ENCODE results near the gene TSPAN5. TPM values are rescaled to one million over a fixed set of nuclear protein-coding genes. Genes with fewer than 3 reads are reported as not detected.
"Not testable (repeated sequence)": the region's sequence is repeated elsewhere in the genome, so short reads cannot be mapped to it uniquely, and the experiment has no call there.

TSPAN5 gene
- total RNA-seq, 1 donor from 2014 or later, result 0.43 TPM

DNA sequence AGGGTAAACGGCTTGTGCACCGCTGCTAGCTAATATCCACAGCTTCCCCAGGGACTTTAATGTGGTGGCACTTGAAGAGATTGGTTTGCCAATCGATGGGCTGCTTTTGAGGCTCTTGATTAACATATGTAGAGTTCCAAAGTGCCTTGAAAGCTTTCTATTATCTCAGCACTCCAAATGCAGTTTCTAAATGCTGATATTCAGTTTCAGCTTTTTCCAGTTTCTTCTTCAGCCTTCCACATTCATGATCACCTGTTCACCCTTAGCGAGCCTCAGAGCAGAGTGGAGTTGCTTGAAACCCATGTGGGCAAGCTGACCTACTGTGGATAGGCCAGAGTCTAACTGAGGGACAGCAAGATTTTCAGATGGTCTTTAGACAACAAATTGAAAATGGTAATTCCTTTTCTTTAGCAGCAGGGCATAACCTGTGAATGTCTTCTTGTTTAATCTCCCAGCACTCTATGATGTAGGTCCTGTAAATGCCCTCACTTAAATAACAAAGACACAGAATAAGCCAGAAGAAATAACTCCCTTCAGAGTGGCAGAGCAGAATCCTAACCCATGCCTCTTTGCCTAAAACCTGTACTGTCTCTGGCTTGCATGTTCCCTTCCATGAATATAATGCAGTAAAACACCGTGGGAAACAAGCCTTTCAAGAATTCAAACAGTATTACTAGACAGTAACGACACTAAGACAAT lies 99.8 kb downstream of the TSPAN5 start:
- no peak for ATAC-seq
- DNase-seq (ENCODE audit: low spot score), result no peak

DNA sequence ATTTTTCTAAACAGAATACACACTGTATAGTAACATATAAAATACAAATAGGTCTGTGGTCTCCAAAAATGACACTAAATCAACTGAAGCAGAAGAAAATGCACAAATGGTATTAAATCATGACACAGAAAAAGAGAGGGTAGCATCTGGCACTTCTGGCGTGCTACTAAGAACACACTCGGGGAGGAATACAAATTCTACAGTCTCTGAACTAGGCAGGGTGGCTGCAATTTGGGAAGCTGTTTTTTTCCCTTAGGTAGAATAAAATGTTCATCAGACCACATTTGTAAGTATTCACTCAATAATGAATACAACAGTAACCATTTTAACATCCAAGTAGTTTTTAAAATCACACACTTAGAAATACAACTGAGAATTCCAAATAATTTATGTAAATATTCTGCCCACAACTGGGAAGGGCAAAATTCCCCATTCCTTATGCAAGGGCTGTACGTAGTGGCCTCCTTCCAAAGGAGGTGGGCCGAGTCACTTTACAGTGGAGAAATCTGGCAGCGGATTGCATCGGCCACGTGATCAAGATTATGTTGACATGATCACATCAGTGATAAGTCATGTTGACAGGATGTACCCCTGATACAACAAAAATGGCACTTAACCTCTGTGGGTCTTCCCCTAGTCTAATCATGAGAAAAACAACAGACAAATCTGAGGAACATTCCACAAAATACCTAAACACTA lies 101.1 kb downstream of the TSPAN5 start:
- ATAC-seq (peak; percentile 36), DNase-seq (ENCODE audit: low spot score) (no peak)

DNA sequence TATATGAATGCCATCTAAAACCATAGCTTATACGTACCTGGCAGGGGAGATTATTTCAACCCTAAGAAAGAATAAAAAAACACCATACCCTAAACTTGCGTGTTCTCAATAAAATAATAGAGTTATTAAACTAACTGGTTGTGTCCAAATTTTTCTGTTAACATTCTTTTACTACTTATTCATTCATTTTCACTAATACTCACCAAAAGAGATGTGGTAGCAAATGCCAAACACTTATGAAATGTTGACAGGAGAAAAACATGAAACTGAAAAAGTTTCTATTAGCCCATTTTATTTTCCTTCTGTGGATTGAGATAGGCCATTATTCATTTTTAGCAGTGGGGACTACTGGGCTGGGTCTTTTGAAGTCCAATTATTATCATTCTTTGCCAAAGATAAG lies 102.0 kb downstream of the TSPAN5 start:
- ATAC-seq, result no peak
- DNase-seq (ENCODE audit: low spot score), result no peak

DNA sequence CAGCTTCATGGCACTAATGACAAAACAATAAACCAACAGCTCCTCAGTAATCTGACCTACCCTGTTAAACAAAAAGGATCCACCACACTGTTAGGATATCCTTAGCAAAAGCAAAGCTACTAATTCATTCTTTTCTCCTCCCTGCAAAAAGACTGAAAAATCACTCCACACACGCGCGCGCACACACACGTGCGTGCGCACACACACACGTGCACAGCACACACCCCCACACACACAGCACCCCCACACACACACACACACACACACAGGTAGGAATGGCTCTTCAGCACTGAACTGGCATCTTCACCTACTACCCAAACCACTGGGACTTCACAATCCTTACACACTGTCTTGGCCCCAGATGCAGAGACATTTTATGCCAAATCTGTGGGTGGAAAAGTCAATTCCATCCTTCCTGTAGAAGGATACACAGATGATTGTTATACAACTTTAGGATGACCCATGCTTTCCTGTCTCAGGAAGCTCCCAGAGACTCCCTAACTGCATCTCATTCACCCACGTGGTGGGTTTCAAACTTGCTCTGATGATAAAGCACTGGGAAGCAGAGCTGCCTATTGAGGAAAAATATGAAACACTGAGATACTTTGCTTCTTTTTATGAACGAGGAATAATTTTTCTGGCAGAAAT lies 102.5 kb downstream of the TSPAN5 start:
- no peak for DNase-seq (ENCODE audit: low spot score)
- no peak for ATAC-seq

DNA sequence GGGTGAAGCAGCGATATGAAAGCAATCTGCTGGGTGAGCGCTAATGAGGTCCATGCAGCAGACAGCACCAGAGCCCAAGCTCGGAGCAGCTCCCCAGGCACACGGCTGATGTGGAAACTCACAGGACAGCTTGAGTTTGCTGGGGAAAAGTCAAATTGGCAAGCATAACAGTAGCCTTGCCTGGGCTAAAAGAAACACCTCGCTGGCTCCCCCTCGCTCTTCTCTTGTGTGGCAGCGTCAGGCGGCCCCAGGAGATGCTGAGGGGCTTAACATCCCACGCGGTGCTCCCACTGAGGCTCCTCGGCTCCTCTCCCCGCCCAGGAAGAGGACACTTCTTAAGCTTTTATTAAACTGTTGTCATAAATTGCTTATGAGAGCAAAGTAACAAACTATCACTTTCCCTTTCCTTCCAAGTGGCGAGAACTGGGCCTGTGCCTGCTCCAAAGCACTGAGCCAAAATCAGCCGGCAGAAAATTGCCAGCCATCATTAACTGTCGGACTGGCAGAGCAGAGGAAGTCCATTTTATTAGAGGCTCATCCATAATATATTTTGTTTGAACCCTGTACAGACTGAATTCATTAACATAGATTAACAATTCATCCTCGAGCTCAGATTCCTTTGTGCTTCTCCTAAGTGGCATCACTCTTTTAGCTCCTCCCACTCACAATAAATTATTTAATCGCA lies 111.4 kb downstream of the TSPAN5 start:
- DNase-seq (ENCODE audit: low spot score), result no peak
- ATAC-seq, result peak; percentile 88

DNA sequence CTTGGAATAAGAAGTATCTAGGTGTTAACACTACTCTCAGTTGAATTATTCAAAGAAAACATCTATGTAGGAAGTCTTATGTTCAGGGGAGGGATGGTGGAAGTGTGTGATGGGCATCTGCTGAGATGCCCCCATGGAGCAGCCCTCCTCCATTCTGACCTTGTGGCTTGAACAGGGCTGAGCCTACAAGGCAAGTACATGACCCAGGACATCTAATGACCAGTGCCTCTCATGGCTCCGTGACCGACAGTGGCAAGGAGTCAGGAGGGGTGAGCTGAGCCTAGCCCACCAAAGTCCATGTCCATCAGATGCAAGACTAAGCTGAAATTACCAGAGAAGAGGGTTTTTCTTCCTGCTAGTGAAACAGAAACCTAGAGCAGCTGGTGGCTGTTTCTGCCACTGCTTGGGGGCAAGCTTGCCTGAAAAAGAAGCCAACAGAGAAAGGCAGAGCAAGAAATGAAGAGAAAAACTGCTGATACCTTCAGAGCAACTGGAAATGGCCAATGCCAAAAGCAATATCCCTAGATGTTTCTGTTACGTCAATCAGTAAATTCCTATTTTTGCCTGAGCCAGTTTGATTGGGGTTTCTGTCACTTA lies 113.5 kb downstream of the TSPAN5 start:
- DNase-seq (ENCODE audit: low spot score) (no peak), ATAC-seq (no peak)

DNA sequence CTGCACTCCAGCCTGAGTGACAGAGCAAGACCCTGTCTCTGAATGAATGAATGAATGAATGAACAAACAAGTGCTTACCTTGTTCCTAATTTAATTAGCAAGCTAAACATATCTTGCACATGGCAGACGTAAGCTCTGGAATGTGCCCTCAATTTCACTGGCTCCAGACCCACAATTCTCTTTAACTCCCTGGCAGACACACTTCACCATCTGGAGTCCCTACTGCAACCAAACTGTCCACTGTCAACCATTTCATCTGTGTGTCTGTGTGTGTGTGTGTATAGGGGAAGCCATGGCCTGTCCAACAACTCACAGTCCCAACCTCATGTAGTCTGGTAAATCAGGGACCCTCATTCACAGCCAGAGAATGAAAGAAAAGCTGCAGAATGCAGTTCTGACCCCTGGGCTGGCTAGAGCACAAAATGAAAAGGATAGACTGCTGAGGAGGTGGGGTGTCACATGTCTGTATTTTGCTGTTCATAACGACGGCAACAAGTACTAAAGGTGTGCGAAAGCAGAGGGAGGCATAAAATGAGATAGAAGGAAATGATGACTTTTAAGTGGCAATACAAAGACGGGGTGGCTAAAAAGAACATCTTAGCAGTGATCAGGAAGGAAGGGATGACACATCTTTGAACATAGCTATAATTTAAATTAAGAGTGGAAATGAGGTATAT lies 114.1 kb downstream of the TSPAN5 start:
- no peak for ATAC-seq
- no peak for DNase-seq (ENCODE audit: low spot score)

DNA sequence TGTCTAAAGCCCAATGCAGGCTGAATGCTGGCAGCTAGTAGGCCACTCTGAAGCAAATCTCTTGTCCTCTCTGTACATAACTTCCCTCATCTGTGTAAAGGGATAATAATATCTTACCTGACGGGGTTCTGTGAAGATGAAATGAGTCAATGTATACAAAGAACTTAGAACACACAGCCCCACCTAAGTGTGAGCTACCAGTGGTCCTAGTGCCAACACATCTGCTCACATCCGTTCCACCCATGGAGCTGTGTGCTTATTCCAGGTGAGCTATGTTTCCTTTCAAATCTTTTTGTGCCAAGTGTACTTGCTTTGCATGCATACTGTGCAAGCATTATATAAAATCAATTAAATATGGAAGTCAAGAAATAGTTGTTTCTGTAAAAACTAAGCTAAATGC lies 116.4 kb downstream of the TSPAN5 start:
- ATAC-seq (no peak), DNase-seq (ENCODE audit: low spot score) (no peak)

DNA sequence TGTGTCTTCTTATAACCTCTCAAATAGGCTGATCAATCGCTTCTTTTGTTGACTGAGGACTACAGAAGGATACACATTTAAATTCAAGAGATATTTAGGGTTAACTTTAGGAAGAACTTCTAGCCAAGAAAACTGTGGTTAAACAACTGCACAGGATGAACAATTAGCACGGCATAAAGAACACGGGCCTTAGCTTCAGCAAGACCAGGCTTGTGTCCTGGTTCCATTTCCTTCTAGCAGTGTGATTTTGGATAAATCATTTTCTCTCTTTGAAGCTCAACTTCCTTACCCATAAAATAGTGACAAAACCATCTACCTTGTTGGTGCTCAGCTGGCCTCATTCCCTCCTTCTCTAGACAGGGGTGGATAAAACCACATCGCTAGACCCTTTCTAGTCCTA lies 117.6 kb downstream of the TSPAN5 start:
- no peak for ATAC-seq
- DNase-seq (ENCODE audit: low spot score), result no peak

DNA sequence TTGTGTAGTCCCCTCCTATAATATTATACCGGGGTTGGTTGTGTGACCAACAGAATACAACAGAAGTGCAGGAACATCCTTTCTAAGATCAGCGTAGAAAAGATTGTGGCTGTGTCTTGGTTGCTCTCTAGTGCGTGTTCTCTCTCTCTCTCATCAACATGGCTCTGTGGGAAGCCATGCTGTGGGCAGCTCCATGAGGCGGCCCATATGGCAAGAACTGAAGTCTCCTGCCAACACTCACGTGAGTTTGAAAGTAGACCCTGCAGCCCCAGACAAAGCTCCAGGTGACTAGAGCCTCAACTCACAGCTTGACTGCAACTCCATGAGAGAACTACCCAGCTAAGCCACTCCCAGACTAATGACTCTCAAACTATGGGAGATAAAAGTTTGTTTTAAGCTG lies 118.7 kb downstream of the TSPAN5 start:
- ATAC-seq (no peak), DNase-seq (ENCODE audit: low spot score) (no peak)

DNA sequence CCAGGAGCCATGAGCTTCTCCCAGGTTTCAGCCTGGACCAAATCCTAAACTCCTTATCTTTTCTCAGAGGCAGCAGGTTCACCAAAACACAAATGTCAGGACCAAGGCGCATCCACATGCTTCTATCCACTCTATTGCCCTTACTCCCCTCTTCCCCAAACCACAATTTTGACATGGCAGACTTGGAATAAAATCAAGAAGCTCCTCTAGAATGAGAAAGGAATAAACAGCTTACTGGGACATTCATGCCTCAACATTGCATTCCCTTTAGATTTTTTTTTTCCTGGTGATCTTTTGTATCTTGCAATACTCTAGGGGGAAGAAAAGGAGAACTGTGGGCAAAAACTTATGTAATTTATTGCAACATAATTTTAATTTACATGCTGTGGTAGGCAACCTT lies 119.1 kb downstream of the TSPAN5 start:
- DNase-seq (ENCODE audit: low spot score), result no peak
- ATAC-seq, result no peak

DNA sequence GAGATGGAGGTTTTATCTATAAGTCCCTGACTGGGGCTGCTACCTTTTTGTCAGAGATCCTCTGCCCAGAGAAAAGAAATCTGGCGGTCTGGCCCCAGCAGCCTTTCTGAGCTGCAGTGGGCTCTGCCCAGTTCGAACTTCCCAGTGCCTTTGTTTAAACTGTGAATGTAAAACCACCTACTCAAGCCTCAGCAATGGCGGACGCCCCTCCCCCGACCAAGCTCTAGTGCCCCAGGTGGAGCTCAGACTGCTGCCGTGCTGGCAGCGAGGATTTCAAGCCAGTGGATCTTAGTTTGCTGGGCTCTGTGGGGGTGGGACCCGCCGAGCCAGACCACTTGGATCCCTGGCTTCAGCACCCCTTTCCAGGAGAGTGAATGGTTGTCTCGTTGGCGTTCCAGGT lies 121.8 kb downstream of the TSPAN5 start:
- DNase-seq (ENCODE audit: low spot score) (no peak), ATAC-seq (no peak)

DNA sequence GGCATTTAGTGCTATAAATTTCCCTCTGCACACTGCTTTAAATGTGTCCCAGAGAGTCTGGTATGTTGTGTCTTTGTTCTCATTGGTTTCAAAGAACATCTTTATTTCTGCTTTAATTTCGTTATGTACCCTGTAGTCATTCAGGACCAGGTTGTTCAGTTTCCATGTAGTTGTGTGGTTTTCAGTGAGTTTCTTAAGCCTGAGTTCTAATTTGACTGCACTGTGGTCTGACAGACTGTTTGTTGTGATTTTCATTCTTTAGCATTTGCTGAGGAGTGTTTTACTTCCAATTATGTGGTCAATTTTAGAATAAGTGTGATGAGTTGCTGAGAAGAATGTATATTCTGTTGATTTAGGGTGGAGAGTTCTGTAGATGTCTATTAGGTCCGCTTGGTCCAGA lies 124.3 kb downstream of the TSPAN5 start:
- not testable (repeated sequence) for DNase-seq (ENCODE audit: low spot score); ATAC-seq

DNA sequence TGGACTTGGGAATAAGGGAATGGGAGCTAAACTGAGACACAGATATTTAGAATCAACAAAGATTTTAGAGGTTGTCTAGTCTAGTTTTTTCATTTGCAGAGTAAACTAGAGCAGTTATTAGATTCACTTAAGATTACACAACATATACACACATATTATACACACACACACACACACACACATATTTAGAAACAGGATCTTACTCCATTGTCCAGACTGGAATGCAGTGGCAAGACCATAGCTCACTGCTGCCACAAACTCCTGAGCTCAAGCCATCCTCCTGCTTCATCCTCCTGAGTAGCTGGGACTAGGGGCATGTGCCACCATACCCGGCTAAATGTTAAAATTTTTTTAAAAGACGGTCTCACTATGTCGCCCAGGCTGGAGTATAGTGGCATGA lies 127.8 kb downstream of the TSPAN5 start:
- DNase-seq (ENCODE audit: low spot score) (no peak), ATAC-seq (no peak)

DNA sequence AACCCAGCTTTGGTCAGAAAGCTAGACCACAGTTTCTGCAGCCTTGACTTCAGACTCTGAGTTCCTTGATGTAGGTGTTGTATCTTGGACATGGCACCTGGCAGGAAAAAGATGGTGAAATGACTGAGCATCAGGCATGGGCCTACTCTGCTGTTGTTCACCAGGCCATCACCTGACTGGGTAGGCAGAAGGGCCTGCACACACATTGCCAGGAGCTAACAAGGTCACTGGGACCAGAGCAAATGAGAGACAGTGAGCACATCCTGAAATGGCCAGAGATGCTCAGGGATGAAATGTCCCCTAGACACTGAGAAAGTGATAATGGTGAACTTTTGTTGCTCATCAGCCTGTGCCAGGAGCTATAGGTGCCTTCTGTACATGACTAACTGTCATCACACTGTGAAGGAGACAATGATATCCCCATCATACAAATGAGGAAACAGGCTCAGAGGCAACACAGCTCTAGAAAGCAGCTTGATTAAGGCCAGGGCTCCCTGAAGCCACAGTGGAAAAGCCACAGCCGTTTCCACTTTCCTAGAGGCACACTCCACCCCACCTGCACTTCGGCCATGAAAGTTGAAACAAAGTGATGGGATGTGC lies 128.3 kb downstream of the TSPAN5 start:
- DNase-seq (ENCODE audit: low spot score) (no peak), ATAC-seq (no peak)

DNA sequence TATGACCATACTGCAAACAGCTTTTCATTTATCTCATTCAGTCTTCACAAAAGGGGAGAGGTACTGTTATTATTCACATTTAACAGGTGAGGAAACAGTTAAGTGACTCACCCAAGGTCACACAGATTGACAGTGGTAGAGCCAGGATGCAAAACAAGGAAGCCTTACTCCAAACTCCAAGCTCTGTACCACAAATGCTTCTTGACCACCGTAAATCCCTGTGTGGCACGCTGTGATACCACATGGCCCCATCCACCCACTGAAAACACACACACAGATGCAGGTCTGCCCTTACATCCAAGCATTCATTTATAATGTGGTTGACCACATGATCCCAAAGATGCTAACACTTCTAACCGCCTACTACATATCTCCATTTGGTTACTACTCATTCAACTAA lies 129.5 kb downstream of the TSPAN5 start:
- no peak for DNase-seq (ENCODE audit: low spot score)

DNA sequence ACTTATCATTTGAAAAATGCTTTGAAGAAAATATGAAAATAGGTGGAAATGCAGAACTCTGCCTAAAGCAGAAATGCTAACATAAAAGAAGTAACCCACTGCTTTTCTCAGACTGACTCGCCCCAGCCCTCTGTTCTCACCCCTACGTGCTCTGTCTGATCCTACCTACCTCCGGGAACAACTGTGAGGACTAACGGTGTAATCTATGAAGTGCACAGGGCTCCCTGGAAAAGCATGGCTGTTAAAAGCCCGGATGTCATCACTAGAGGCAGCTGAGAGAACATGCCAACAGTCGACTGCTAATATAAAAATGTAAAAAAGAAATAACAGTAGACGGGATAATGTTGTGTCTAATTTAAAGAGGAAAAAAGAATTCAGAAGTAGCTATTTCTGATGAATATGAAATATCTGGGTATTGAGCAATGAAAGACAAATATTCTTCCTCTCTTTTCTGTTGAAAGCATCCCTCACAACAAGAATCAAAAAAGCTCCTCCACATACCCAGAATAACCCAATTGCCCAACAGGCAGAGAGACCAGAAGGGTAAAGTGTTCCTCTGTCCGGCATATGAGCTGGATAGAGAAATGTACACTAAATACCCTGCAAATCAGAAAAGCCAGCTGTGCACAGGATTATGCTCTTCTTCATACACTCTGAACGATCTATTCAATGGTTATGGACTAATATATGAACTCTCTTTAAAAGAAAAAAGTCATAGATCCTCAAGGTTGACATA lies 130.7 kb downstream of the TSPAN5 start:
- DNase-seq (ENCODE audit: low spot score), result no peak
- no peak for ATAC-seq

More for the DNA sequence above, 129.5 kb downstream of the TSPAN5 start:
- no peak for ATAC-seq

DNA sequence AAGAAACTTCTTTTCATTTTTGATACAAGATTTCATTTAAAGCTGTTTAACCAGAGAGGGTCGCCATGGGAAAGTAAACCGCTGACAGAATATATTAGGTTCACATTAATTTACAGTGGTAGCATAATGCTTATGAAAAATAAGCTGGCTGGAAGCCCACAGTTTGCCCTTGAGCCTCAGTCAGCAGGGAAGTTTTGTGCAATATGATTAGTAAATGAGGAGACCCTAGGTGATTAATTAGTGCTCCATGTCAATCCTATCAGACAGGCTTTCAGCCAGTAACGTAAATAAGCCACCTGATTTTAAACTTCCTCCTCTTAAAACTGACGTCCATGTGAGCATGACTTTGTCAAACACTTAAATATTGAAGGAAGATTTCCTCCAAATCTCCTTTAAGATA lies 134.2 kb downstream of the TSPAN5 start:
- DNase-seq (ENCODE audit: low spot score), result no peak
- ATAC-seq, result no peak

DNA sequence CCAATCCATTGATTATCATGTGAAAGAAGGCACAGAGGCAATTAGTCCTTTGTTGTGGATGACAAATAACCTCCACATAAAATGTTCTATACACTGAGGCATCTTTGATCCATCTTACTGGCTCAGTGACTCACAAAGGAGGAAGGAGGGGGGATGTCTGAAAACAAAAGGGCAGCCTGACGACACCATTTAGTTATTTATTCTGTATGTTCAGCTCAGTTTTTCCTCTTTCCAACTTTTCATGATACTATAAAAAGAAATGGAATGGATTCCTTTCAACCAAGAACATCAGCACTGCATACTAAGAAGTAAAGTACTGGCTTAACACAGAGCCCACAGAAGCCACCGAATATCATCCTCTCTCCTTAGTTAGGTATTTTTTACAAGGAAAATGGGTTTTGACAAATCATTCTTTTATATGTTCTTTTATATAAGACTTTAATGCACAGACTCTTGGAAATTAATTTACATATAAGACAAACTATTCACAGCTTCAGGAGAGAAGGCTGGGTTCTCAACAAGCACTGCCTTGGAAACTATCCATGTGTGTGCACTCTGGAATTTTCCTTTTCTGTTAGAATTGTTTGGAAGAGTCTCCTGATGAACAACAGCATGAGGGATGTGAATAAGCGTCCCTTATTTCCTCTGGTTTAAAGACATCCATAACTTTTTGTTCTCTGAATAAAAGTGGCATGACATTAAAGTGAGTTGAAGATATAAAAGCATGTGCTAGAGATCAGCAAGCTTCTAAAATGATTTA lies 135.6 kb downstream of the TSPAN5 start:
- ATAC-seq, result no peak
- DNase-seq (ENCODE audit: low spot score), result no peak
